ENCODE measurements around the gene MYBBP1A.

DNA sequence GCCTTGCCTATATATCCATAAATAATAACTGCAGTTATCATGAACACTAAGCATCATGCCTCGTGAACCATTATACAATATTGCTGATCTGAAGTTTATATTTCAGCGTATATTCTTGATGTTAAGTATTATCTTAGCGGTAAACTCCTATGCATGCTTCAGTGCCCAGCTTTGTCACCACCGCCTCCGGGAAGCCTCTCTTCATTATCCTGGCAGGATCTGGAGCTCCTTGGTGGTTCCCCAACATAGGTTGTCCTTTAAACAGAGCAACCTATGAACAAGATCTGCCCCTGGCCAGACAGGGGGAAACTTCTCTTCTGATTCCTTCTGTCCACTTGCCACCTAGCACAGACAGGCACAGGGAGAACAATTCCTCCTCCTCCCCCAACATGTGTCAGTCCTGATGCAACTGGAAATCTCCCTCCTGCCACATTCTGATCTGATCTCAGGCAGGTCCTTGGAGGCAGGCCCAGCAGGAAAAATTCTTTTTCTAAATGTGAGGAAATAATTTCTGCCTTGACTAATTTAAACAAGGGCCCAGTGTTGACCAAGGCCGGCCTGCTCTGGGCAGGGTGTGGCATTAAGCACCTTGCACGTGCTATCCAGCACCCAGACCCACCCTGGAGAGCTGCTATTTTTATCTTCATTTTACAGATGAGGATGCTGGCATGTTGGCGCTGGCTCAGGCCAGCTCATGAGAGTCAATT lies 34.1 kb downstream of the MYBBP1A start:
- TF ChIP-seq EZH2 (IDR thresholded peaks at IDR 0.05; ENCODE audit: insufficient read depth, poor library complexity, severe bottlenecking) (no peak), EZH2phosphoT487 (IDR thresholded peaks at IDR 0.05; ENCODE audit: insufficient read depth, low read depth) (no peak)

All from GM23248 (cell line).